Activated CD4-positive, alpha-beta memory T cell treated with anti-CD3 and anti-CD28 coated beads, Interleukin-2, amount 10 ng/mL, durations not matched to agents 7 days and 5 days (primary cell): ENCODE results near the gene ARHGAP26. TPM values are rescaled to one million over a fixed set of nuclear protein-coding genes. Genes with fewer than 3 reads are reported as not detected.

Experiments
- CTCF ChIA-PET: fragments of 350-600 bp; sonication (Branson Sonifier 250); formaldehyde crosslinking; loops from one replicate; lab custom pipeline; 2021; ENCODE audit warnings: antibody characterized with exemption, inconsistent platforms; lab: Charles Lee
- POLR2A ChIA-PET: fragments of 350-600 bp; sonication (Branson Sonifier 250); formaldehyde crosslinking; loops from one replicate; lab custom pipeline; 2021; ENCODE audit warnings: antibody characterized with exemption; lab: Charles Lee
- DNase-seq: peaks from one replicate; pipeline ENCODE4 v3.0.0-alpha.2; 2020
- H3K27ac Mint-ChIP-seq: one replicate; pipeline ENCODE4 v1.8.0; 2021; ENCODE audit warnings: mild to moderate bottlenecking, mixed read lengths
- H3K27me3 Mint-ChIP-seq: one replicate; pipeline ENCODE4 v1.8.0; 2021; ENCODE audit warnings: mixed read lengths
- H3K36me3 Mint-ChIP-seq: one replicate; pipeline ENCODE4 v1.8.0; 2021; ENCODE audit warnings: low read depth, mixed read lengths
- H3K4me1 Mint-ChIP-seq: one replicate; pipeline ENCODE4 v1.8.0; 2021; ENCODE audit warnings: mixed read lengths
- H3K4me3 Mint-ChIP-seq: one replicate; pipeline ENCODE4 v1.8.0; 2021; ENCODE audit warnings: mild to moderate bottlenecking, mixed read lengths
- H3K9me3 Mint-ChIP-seq: one replicate; pipeline ENCODE4 v1.8.0; 2021; ENCODE audit warnings: mixed read lengths
- total RNA-seq, 2 experiments: library from RNA; stranded (reverse); gene quantifications; one replicate each; pipeline ENCODE4 v1.2.3, GENCODE V29; 2021

The ARHGAP26 gene
- total RNA-seq, 2 experiments from 2014 or later, result 14.8 to 17.1 TPM

- H3K27ac Mint-ChIP-seq, result no peak overlapping the region
- H3K9me3 Mint-ChIP-seq, result no peaks in the 10 kb centered on the region
- POLR2A ChIA-PET, result no interaction called here
- no peak overlapping the region for H3K4me3 Mint-ChIP-seq
- H3K36me3 Mint-ChIP-seq, result peaks cover 45% of the 10 kb centered on the region
- H3K4me1 Mint-ChIP-seq, result peaks cover 41% of the 10 kb centered on the region
- CTCF ChIA-PET, result interaction anchor here (0.7 kb wide), 1 partner anchor 377 kb away, joined by 3 read pairs; no protein-coding TSS in a partner anchor
- no peak for DNase-seq
- H3K27me3 Mint-ChIP-seq, result no peaks in the 10 kb centered on the region
These were observed 287.4 kb downstream of the ARHGAP26 start for GRCh38 chr5:143057580-143057999.

GRCh38 chr5:143059355-143059754, 289.2 kb downstream of the ARHGAP26 start:
- H3K4me3 Mint-ChIP-seq, result no peak overlapping the region
- H3K27me3 Mint-ChIP-seq, result no peaks in the 10 kb centered on the region
- H3K36me3 Mint-ChIP-seq, result peaks cover 50% of the 10 kb centered on the region
- ChIA-PET CTCF (no interaction called here), POLR2A (no interaction called here)
- H3K27ac Mint-ChIP-seq, result no peak overlapping the region
- DNase-seq, result no peak
- peaks cover 33% of the 10 kb centered on the region for H3K4me1 Mint-ChIP-seq
- H3K9me3 Mint-ChIP-seq, result no peaks in the 10 kb centered on the region

GRCh38 chr5:143059976-143060765, 290.0 kb downstream of the ARHGAP26 start:
- Mint-ChIP-seq H3K36me3 (peaks cover 48% of the 10 kb centered on the region), H3K27ac (no peak overlapping the region), H3K27me3 (no peaks in the 10 kb centered on the region), H3K4me3 (no peak overlapping the region), H3K4me1 (peaks cover 25% of the 10 kb centered on the region), H3K9me3 (no peaks in the 10 kb centered on the region)
- ChIA-PET CTCF (no interaction called here), POLR2A (no interaction called here)
- no peak for DNase-seq

GRCh38 chr5:143061161-143061945, 291.2 kb downstream of the ARHGAP26 start:
- POLR2A ChIA-PET, result no interaction called here

GRCh38 chr5:143062379-143062778, 292.2 kb downstream of the ARHGAP26 start:
- H3K4me3 Mint-ChIP-seq, result no peak overlapping the region
- no peaks in the 10 kb centered on the region for H3K27me3 Mint-ChIP-seq
- no peak overlapping the region for H3K27ac Mint-ChIP-seq
- ChIA-PET CTCF (no interaction called here), POLR2A (no interaction called here)
- peaks cover 15% of the 10 kb centered on the region for H3K4me1 Mint-ChIP-seq
- peaks cover 43% of the 10 kb centered on the region for H3K36me3 Mint-ChIP-seq
- no peaks in the 10 kb centered on the region for H3K9me3 Mint-ChIP-seq
- DNase-seq, result no peak

More at GRCh38 chr5:143061161-143061945, 291.2 kb downstream of the ARHGAP26 start:
- CTCF ChIA-PET, result no interaction called here
- Mint-ChIP-seq H3K27me3 (no peaks in the 10 kb centered on the region), H3K36me3 (peaks cover 45% of the 10 kb centered on the region), H3K9me3 (no peaks in the 10 kb centered on the region), H3K4me3 (no peak overlapping the region), H3K4me1 (peaks cover 16% of the 10 kb centered on the region), H3K27ac (no peak overlapping the region)
- no peak for DNase-seq

- Mint-ChIP-seq H3K27me3 (no peaks in the 10 kb centered on the region), H3K9me3 (no peaks in the 10 kb centered on the region), H3K27ac (no peak overlapping the region), H3K4me3 (no peak overlapping the region), H3K36me3 (peaks cover 38% of the 10 kb centered on the region), H3K4me1 (peaks cover 12% of the 10 kb centered on the region)
- POLR2A ChIA-PET, result no interaction called here
- CTCF ChIA-PET, result no interaction called here
- no peak for DNase-seq
These were observed 293.2 kb downstream of the ARHGAP26 start for GRCh38 chr5:143063175-143063970.

GRCh38 chr5:143064218-143064641, 294.1 kb downstream of the ARHGAP26 start:
- ChIA-PET CTCF (interaction anchor here (0.9 kb wide), 1 partner anchor 365 kb away, joined by 3 read pairs; no protein-coding TSS in a partner anchor), POLR2A (interaction anchor here (0.8 to 0.9 kb wide), 2 partner anchors 25 to 61 kb away, joined by 3 read pairs; no protein-coding TSS in a partner anchor)
- H3K27me3 Mint-ChIP-seq, result no peaks in the 10 kb centered on the region
- H3K27ac Mint-ChIP-seq, result no peak overlapping the region
- H3K4me3 Mint-ChIP-seq, result no peak overlapping the region
- no peak for DNase-seq
- no peaks in the 10 kb centered on the region for H3K9me3 Mint-ChIP-seq
- peaks cover 12% of the 10 kb centered on the region for H3K4me1 Mint-ChIP-seq
- peaks cover 38% of the 10 kb centered on the region for H3K36me3 Mint-ChIP-seq

GRCh38 chr5:143064676-143065075, 294.5 kb downstream of the ARHGAP26 start:
- Mint-ChIP-seq H3K36me3 (peaks cover 35% of the 10 kb centered on the region), H3K9me3 (no peaks in the 10 kb centered on the region), H3K4me1 (peaks cover 12% of the 10 kb centered on the region), H3K4me3 (no peak overlapping the region), H3K27me3 (no peaks in the 10 kb centered on the region), H3K27ac (no peak overlapping the region)
- DNase-seq, result no peak
- ChIA-PET CTCF (interaction anchor here (0.9 kb wide), 1 partner anchor 366 kb away, joined by 3 read pairs; no protein-coding TSS in a partner anchor), POLR2A (interaction anchor here (0.8 to 0.9 kb wide), 2 partner anchors 25 to 62 kb away, joined by 3 read pairs; no protein-coding TSS in a partner anchor)

- peaks cover 33% of the 10 kb centered on the region for H3K36me3 Mint-ChIP-seq
These were observed 295.2 kb downstream of the ARHGAP26 start for GRCh38 chr5:143065185-143065965.

GRCh38 chr5:143065996-143066522, 295.9 kb downstream of the ARHGAP26 start:
- DNase-seq, result no peak
- H3K27me3 Mint-ChIP-seq, result no peaks in the 10 kb centered on the region
- H3K4me1 Mint-ChIP-seq, result peaks cover 12% of the 10 kb centered on the region
- CTCF ChIA-PET, result no interaction called here
- no peak overlapping the region for H3K4me3 Mint-ChIP-seq
- H3K27ac Mint-ChIP-seq, result no peak overlapping the region
- POLR2A ChIA-PET, result no interaction called here
- peaks cover 3% of the 10 kb centered on the region for H3K9me3 Mint-ChIP-seq
- peaks cover 30% of the 10 kb centered on the region for H3K36me3 Mint-ChIP-seq

More at GRCh38 chr5:143065185-143065965, 295.2 kb downstream of the ARHGAP26 start:
- Mint-ChIP-seq H3K9me3 (no peaks in the 10 kb centered on the region), H3K4me3 (no peak overlapping the region), H3K4me1 (peaks cover 12% of the 10 kb centered on the region), H3K27me3 (no peaks in the 10 kb centered on the region), H3K27ac (no peak overlapping the region)
- no peak for DNase-seq
- ChIA-PET CTCF (no interaction called here), POLR2A (interaction anchor here (0.9 kb wide), 1 partner anchor 26 kb away, joined by 3 read pairs; no protein-coding TSS in a partner anchor)

GRCh38 chr5:143066556-143067281, 296.5 kb downstream of the ARHGAP26 start:
- H3K9me3 Mint-ChIP-seq, result peaks cover 6% of the 10 kb centered on the region
- CTCF ChIA-PET, result no interaction called here
- peaks cover 27% of the 10 kb centered on the region for H3K36me3 Mint-ChIP-seq
- H3K4me3 Mint-ChIP-seq, result no peak overlapping the region
- POLR2A ChIA-PET, result no interaction called here
- DNase-seq, result no peak
- H3K27ac Mint-ChIP-seq, result no peak overlapping the region
- H3K27me3 Mint-ChIP-seq, result no peaks in the 10 kb centered on the region
- peaks cover 12% of the 10 kb centered on the region for H3K4me1 Mint-ChIP-seq
